GM21423 (cell line): ENCODE measurements around the gene LCN1.

Source experiments
- ATAC-seq: cut with Tn5 transposase; IDR thresholded peaks from one replicate; pipeline ENCODE4 v1.9.1; 2021; ENCODE audit warnings: mild to moderate bottlenecking, moderate library complexity; ENCODE audit not compliant: unreplicated experiment

The LCN1 gene

DNA sequence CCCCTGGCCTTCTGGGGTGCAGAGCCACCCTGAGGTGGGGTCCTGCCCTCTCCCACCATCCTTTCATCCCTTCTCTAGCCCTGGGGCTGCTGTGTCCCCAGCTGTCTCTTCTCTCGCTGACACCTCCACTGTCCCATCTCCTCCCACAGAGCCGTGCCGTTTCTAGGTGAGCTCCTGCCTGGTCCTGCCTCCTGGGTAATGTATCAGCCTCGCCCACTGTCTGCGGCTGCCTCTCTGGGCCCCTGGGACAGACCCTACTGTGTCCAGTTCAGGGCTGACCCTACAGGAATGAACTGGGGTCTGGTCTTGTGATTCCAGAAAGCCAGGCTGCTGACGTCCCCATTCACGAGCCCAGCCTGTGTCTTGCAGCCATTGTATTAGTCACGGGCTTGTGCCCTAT is 44.4 kb downstream of the LCN1 start:
- ATAC-seq = no peak

- no peak for ATAC-seq
Observed at GRCh38 chr9:135566552-135566951, 45.3 kb downstream of the LCN1 start.

DNA sequence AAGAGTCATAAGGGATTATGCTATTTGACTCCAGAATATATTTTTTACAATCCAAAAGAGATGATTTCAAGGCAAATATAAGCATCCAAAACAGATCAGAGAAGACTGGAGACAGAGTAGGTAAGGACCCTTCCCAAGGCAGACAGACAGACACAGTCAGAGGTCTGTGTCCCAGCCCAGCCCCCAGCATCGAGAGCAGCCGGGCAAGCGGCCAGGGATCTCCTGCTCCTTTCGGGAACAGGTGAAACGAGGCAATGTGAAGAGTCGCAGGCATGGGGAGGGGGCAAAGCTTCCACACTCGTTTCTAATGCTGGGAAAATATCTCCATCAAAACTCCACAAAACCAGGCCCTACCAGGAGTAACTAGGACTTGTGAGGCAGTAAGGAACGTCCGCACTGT is 46.1 kb downstream of the LCN1 start:
- no peak for ATAC-seq

DNA sequence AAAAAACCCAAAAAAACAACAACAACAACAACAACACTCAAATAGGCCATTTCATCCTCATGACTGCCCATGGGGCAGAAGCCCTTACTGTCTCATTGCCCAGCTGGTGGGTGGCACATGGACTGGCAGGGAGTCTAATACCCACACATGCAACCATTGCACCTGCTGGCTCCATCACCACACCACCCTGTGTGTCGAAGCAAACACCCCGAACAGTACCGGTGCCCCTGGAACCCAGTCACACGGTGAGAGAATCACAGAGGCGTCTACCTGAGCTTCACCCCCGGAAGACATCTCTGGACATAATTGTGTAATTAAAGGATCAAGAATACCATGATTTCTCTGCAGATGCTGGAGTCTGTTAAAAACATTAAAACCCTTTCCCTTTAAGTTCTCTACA is 46.8 kb downstream of the LCN1 start:
- no peak for ATAC-seq

- ATAC-seq = no peak
Observed at GRCh38 chr9:135570456-135570855, 49.2 kb downstream of the LCN1 start.

DNA sequence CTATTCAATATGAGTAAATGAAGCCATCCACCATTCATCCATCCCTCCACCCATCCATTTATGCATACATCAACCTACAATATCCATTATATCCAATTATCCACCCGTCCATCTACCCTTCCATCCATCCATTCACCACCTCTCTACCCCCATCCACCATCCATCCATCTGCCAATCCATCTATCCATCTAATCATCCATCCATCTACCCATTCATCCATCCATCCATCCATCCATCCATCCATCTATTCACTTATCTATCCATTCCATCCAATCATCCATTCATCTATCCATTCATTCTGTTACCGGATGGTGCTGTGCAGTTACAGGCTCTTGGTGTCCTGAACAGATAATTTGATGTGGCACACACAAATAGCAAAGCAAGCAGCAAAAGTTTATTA is 51.0 kb downstream of the LCN1 start:
- ATAC-seq = no peak

GRCh38 chr9:135573124-135573523 is 51.9 kb downstream of the LCN1 start:
- no peak for ATAC-seq

GRCh38 chr9:135574331-135574730 is 53.1 kb downstream of the LCN1 start:
- no peak for ATAC-seq

GRCh38 chr9:135574943-135575342 is 53.7 kb downstream of the LCN1 start:
- no peak for ATAC-seq
